GM21737 (cell line): Measurements from ENCODE around the gene OSBPL3.
"Not testable (repeated sequence)": the region's sequence is repeated elsewhere in the genome, so short reads cannot be mapped to it uniquely, and the experiment has no call there.

ENCODE experiments used
- ATAC-seq: cut with Tn5 transposase; IDR thresholded peaks from one replicate; pipeline ENCODE4 v1.9.1; 2021; ENCODE audit warnings: mild to moderate bottlenecking, moderate library complexity; ENCODE audit not compliant: unreplicated experiment

Gene OSBPL3

GRCh38 chr7:24801883-24802282 lies 178.1 kb downstream of the OSBPL3 start:
- ATAC-seq, result no peak

GRCh38 chr7:24800667-24801066 lies 179.3 kb downstream of the OSBPL3 start:
- ATAC-seq, result no peak

- no peak for ATAC-seq
Measured at GRCh38 chr7:24800073-24800472, 179.9 kb downstream of the OSBPL3 start.

GRCh38 chr7:24799506-24799905 lies 180.5 kb downstream of the OSBPL3 start:
- ATAC-seq, result no peak

GRCh38 chr7:24798261-24798660 lies 181.7 kb downstream of the OSBPL3 start:
- no peak for ATAC-seq

GRCh38 chr7:24797270-24797669 lies 182.7 kb downstream of the OSBPL3 start:
- ATAC-seq, result no peak

GRCh38 chr7:24795407-24795767 lies 184.6 kb downstream of the OSBPL3 start:
- no peak for ATAC-seq

- not testable (repeated sequence) for ATAC-seq
Measured at GRCh38 chr7:24794751-24795406, 185.1 kb downstream of the OSBPL3 start.

- no peak for ATAC-seq
Measured at GRCh38 chr7:24793982-24794648, 185.9 kb downstream of the OSBPL3 start.

- no peak for ATAC-seq
Measured at GRCh38 chr7:24788961-24789576, 190.9 kb downstream of the OSBPL3 start.

- no peak for ATAC-seq
Measured at GRCh38 chr7:24788075-24788474, 191.9 kb downstream of the OSBPL3 start.

- ATAC-seq, result no peak
Measured at GRCh38 chr7:24786941-24787340, 193.0 kb downstream of the OSBPL3 start.

- no peak for ATAC-seq
Measured at GRCh38 chr7:24786306-24786705, 193.7 kb downstream of the OSBPL3 start.

- ATAC-seq, result no peak
Measured at GRCh38 chr7:24784277-24784676, 195.7 kb downstream of the OSBPL3 start.

- ATAC-seq, result no peak
Measured at GRCh38 chr7:24783698-24784097, 196.3 kb downstream of the OSBPL3 start.

GRCh38 chr7:24781106-24781505 lies 198.9 kb downstream of the OSBPL3 start:
- no peak for ATAC-seq

GRCh38 chr7:24779283-24779655 lies 200.7 kb downstream of the OSBPL3 start:
- no peak for ATAC-seq

- ATAC-seq, result no peak
Measured at GRCh38 chr7:24778543-24779282, 201.3 kb downstream of the OSBPL3 start.

- no peak for ATAC-seq
Measured at GRCh38 chr7:24777806-24778205, 202.2 kb downstream of the OSBPL3 start.

GRCh38 chr7:24773646-24774045 lies 206.3 kb downstream of the OSBPL3 start:
- no peak for ATAC-seq

- ATAC-seq, result no peak
Measured at GRCh38 chr7:24769851-24770250, 210.1 kb downstream of the OSBPL3 start.
